BJ (cell line): ENCODE measurements around the gene CLCA1. TPM values are rescaled to one million over a fixed set of nuclear protein-coding genes. Genes with fewer than 3 reads are reported as not detected.

ENCODE experiments used
- CTCF ChIA-PET: fragments of 350-600 bp; formaldehyde crosslinking; extraction: SDS; loops from one replicate; lab custom pipeline; 2021; ENCODE audit warnings: antibody characterized with exemption, inconsistent platforms; lab: Yijun Ruan, JAX
- POLR2A ChIA-PET: fragments of 300-600 bp; sonication (Branson Sonifier 250); formaldehyde crosslinking; extraction: SDS; loops from one replicate; lab custom pipeline; 2021; ENCODE audit warnings: antibody characterized with exemption; lab: Charles Lee
- DNase-seq: peaks from one replicate; pipeline ENCODE4 v3.0.0-alpha.2; 2011; ENCODE audit warnings: low read depth
- H3K27me3 ChIP-seq: 2 replicates; pipeline ENCODE4 v1.6.0; 2011; ENCODE audit warnings: low read length; ENCODE audit not compliant: control insufficient read depth, insufficient read depth
- H3K36me3 ChIP-seq: 2 replicates; pipeline ENCODE4 v1.5.1; 2011; ENCODE audit warnings: low read length; ENCODE audit not compliant: control insufficient read depth, insufficient read depth
- H3K4me3 ChIP-seq: 2 replicates; pipeline ENCODE4 v1.5.1; 2011; ENCODE audit warnings: low read depth, mild to moderate bottlenecking, control low read depth, low read length
- CTCF ChIP-seq: IDR thresholded peaks from 2 replicates; pipeline ENCODE4 v1.5.1; 2011; ENCODE audit warnings: low read depth, mild to moderate bottlenecking, control low read depth, inconsistent platforms, low read length, moderate library complexity; ENCODE audit not compliant: insufficient read depth
- polyA plus RNA-seq: library from polyadenylated mRNA; depleted of rRNA; stranded (reverse); fragments of >200 nt; gene quantifications from 2 replicates; pipeline ENCODE4 v1.2.3, GENCODE V29; 2011

CLCA1 gene
- polyA plus RNA-seq, 1 experiment = not detected

- POLR2A ChIA-PET = no interaction called here
- CTCF ChIA-PET = interaction anchor here (1.3 to 6.6 kb wide), 6 partner anchors 11 to 125 kb away, joined by 3 to 75 read pairs (median 8); no protein-coding TSS in a partner anchor
- H3K4me3 ChIP-seq = no peak overlapping the region
- no peaks in the 10 kb centered on the region for H3K36me3 ChIP-seq
- no peaks in the 10 kb centered on the region for H3K27me3 ChIP-seq
- TF ChIP-seq CTCF = no peak
- DNase-seq = no peak
Observed at GRCh38 chr1:86504137-86504479, 35.4 kb downstream of the CLCA1 start.

DNA sequence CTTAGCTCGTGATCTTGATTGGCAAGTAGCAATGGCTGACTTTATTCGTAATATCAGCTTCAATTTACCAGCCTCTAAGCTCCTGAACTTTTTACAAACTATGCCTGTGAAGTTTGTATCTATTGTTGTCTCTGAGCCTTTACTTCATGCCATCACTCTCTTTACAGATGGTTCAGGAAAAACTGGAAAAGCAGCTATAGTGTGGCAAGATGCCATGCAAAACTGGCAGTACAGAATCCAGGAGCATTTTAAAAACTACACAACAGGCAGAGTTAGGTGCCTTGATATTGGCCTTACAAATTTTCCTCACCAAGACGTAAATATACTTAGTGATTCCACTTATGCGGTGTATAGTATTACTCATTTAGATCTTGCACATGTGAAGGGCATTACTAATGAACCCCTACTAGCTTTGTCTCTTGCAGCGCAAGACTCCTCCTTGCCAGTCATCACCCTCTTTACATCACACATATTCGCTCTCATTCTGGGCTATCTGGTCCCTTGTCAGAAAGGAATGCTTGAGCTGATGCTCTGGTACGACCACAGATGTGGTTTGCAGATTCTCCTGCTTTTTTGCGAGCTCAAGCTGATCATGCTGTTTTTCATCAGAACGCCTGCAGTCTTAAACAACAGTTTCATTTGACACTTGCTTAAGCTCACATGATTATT lies 36.3 kb downstream of the CLCA1 start:
- no peaks in the 10 kb centered on the region for H3K36me3 ChIP-seq
- DNase-seq = no peak
- CTCF ChIA-PET = interaction anchor here (0.6 to 6.6 kb wide), 9 partner anchors 12 to 360 kb away, joined by 3 to 75 read pairs (median 4); partner anchors contain the start of gene SH3GLB1
- TF ChIP-seq CTCF = no peak
- H3K27me3 ChIP-seq = no peaks in the 10 kb centered on the region
- no peak overlapping the region for H3K4me3 ChIP-seq
- POLR2A ChIA-PET = interaction anchor here (0.6 kb wide), 1 partner anchor 195 kb away, joined by 3 read pairs; no protein-coding TSS in a partner anchor

GRCh38 chr1:86505564-86505902 lies 36.8 kb downstream of the CLCA1 start:
- no peaks in the 10 kb centered on the region for H3K36me3 ChIP-seq
- ChIA-PET CTCF (interaction anchor here (0.8 to 6.6 kb wide), 11 partner anchors 12 to 199 kb away, joined by 3 to 75 read pairs (median 4); partner anchors contain the start of gene SH3GLB1), POLR2A (no interaction called here)
- no peak for DNase-seq
- no peak overlapping the region for H3K4me3 ChIP-seq
- no peak for TF ChIP-seq CTCF
- no peaks in the 10 kb centered on the region for H3K27me3 ChIP-seq

GRCh38 chr1:86507935-86508582 lies 39.3 kb downstream of the CLCA1 start:
- CTCF ChIA-PET = interaction anchor here (0.6 to 6.6 kb wide), 20 partner anchors 8 to 445 kb away, joined by 3 to 75 read pairs (median 4); partner anchors contain the start of genes CLCA2 and SH3GLB1
- Histone ChIP-seq H3K27me3 (no peaks in the 10 kb centered on the region), H3K4me3 (no peak overlapping the region), H3K36me3 (no peaks in the 10 kb centered on the region)
- POLR2A ChIA-PET = no interaction called here
- no peak for DNase-seq
- TF ChIP-seq CTCF = peak; percentile 61

GRCh38 chr1:86508583-86508969 lies 39.8 kb downstream of the CLCA1 start:
- DNase-seq = no peak
- CTCF ChIA-PET = interaction anchor here (0.7 to 6.6 kb wide), 16 partner anchors 8 to 1652 kb away, joined by 3 to 75 read pairs (median 6); partner anchors contain the start of genes CLCA2 and SH3GLB1
- no peak overlapping the region for H3K4me3 ChIP-seq

More at GRCh38 chr1:86508583-86508969, 39.8 kb downstream of the CLCA1 start:
- POLR2A ChIA-PET = no interaction called here
- Histone ChIP-seq H3K27me3 (no peaks in the 10 kb centered on the region), H3K36me3 (no peaks in the 10 kb centered on the region)
- no peak for TF ChIP-seq CTCF
